Activated CD8-positive, alpha-beta memory T cell treated with anti-CD3 and anti-CD28 coated beads for 1 hour (primary cell): ENCODE data around the gene KRT13.

Source experiments
- DNase-seq, 2 donors: peaks; one replicate each; pipeline ENCODE4 v3.0.0-alpha.2; 2020; ENCODE audit warnings: low read depth in 1 of 2; ENCODE audit errors: extremely low read depth in 1 of 2

Gene KRT13

DNA sequence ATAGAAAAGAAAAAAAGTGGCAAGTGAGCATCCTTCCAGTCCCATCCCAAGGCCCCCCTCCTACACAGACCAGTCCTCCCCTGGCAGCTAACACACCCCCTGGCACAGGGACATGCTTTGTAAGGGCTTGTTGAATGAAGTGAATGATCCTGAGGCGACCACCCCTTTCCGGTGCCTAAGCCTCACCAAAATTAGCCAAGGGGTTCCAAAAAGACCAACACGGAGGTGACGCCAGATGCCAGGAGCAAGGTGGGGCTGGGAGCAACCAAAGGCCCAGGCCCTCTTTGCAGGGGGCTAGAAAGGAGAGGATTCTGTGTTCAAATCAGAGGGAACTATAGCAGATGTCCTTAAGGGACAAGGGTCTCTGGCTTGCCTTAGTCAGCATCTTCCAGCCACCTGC, 30.0 kb downstream of the KRT13 start:
- DNase-seq, result no peak

GRCh38 chr17:41474863-41475262, 30.5 kb downstream of the KRT13 start:
- no peak for DNase-seq

- no peak for DNase-seq
Observed at GRCh38 chr17:41468346-41468745, 37.1 kb downstream of the KRT13 start.

- DNase-seq, result no peak
Observed at GRCh38 chr17:41467561-41467960, 37.9 kb downstream of the KRT13 start.

DNA sequence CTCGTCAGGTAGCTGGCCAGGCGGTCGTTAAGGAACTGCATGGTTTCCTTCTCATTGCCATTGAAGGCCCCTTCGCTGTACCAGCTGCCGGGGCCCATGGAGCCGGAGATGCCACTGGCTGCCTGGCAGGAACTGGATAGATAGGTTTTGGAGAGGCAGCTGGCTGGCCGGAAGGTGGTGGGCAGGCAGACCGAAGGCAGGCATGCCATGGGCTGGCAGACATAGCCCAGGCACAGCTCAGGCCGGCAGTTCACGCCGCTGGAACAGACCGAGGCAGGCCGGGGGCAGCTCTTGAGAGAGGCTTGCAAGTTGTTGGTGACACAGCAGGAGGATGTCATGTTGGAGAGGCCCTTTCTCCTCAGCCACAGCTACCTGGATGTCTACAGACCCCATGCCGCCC, 38.4 kb downstream of the KRT13 start, which contains the start of gene KRT32:
TSS of gene KRT32 (minus strand) at position 399 of the 400 bp plus-strand sequence. CDS start at position 338, 61 bp downstream.
- DNase-seq, result no peak

- DNase-seq, result no peak
Observed at GRCh38 chr17:41464682-41465081, 40.7 kb downstream of the KRT13 start.

DNA sequence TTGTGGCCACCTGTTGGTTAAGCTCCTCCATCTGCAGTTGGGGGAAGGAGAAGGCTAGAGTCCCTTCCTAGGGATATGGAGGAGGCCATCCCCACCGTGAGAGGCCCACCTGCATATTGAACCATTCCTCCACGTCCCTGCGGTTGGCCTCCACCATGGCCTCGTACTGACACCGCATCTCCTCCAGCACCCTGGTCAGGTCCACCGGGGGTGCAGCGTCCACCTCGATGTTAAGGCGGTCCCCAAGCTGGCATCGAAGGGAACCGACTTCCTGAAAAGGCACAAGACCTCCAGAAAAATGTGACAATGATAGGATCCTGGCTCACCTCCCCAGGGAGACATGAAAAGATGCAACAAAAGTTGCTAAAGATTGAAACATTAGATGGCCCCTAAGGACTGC, 41.2 kb downstream of the KRT13 start:
- DNase-seq, result no peak

- DNase-seq, result no peak
Observed at GRCh38 chr17:41463746-41464145, 41.7 kb downstream of the KRT13 start.

DNA sequence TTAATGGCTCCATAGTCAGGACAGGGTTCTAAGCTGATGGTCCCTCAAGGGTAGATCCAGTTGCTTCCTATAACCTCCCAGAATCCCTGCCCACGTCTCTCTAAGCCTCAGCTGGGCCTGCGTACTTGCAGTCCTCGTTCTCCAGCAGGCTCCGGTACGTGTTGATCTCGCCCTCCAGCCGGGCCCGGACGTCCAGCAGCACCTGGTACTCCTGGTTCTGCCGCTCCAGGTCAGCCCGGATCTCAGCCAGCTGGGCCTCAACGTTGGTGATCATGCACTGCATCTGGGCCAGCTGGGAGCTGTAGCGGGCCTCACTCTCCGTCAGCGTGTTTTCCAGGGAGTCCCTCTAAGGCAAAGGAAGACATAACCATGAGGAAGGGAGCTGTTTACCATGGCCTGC, 42.7 kb downstream of the KRT13 start:
- DNase-seq, result no peak

DNA sequence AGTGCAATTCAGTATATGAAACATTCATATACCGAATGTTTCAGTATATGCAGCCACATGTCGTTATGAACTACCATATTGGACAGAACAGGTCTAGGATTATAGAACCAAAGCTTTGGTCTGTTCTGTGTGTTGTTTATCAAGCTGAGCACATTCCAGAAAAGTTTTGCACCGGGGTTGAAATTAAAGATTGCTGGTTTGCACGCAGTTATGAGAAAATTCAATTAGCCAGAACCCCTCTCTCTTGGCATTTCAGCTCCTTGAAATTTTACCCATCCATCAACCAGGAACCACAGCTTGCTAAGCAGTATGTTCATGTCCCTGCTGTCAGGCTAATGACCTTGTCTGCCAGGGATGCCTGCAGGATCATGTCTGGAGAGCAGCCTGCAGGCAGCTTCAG, 47.7 kb downstream of the KRT13 start:
- DNase-seq, result no peak

GRCh38 chr17:41456204-41456603, 49.2 kb downstream of the KRT13 start:
- DNase-seq, result no peak

- no peak for DNase-seq
Observed at GRCh38 chr17:41455236-41455635, 50.2 kb downstream of the KRT13 start.

- DNase-seq, result no peak
Observed at GRCh38 chr17:41453066-41453465, 52.3 kb downstream of the KRT13 start.

- no peak for DNase-seq
Observed at GRCh38 chr17:41452281-41452680, 53.1 kb downstream of the KRT13 start.

DNA sequence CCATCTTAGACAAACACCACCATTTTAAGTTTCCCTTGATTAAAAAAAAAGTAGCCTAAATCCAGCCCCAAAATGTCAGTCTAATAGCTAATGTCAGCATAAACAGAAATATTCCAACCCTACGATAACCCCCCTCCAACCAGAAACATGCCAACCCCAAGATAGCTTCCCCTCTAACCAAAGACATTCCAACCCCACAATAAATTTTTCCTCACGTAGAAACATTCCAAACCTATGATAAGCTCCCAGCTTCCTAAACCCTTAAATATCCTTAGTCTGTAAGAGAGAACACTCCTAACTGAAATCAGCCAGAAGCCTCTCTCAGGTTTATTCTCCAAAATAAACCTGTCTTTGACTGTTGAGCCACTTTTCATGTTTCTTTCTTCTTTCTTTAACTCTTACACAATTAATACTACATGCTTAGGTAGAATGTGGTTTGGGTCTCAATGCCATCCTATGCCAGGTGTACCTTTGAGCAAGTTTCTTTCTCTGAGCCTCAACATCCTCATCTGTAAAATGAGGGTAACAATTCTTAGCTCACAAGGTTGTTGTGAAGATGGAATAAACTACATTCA, 54.2 kb downstream of the KRT13 start:
- no peak for DNase-seq
